ENCODE measurements around the gene PTGIS. TPM values are rescaled to one million over a fixed set of nuclear protein-coding genes. Genes with fewer than 3 reads are reported as not detected.

Gene PTGIS
- polyA plus RNA-seq, 3 donors: not detected

DNA sequence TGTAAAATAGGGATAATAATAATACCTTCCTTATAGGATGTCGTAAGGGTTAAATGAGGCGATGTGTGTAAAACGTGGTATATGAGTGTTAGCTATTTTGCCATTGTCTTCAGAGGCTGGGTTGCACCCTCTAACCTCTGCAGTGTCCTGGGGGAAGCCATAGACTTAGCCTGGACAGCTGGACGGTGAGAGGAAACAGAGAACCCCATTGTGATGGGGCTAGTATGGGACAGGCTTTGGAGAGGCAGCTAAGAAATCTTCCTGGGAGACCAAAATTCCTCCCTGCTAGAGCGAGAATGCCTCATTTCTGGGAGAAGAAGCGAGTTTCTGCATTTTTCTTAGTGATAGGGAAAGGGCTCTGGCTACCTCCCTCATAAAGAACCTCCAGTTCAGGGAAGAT, 108.3 kb downstream of the PTGIS start:
- peaks cover 0 to 19% (median 14%) of the 10 kb centered on the region in 3 donors for H3K27me3 Mint-ChIP-seq (ENCODE audit: low read depth in 3 of 3)
- H3K27ac ChIP-seq (ENCODE audit: low read depth in 1 of 2, low read length in 2 of 2): no peak overlapping the region
- H3K4me2 ChIP-seq (replicated peaks; ENCODE audit: extremely low read depth, low read length, poor library complexity, severe bottlenecking): no peak overlapping the region
- peaks cover 0 to 2% (median 0%) of the 10 kb centered on the region in 7 donors for H3K9me3 Mint-ChIP-seq
- H3K4me3 Mint-ChIP-seq: no peak overlapping the region
- H2AFZ ChIP-seq (ENCODE audit: insufficient read depth, low read depth, low read length, poor library complexity, severe bottlenecking): no peak overlapping the region
- H3K27ac Mint-ChIP-seq: no peak overlapping the region
- no peaks in the 10 kb centered on the region for H3K4me1 Mint-ChIP-seq
- H3K36me3 ChIP-seq (replicated peaks in 1 of 2; ENCODE audit: control insufficient read depth in 1 of 2, insufficient read depth in 2 of 2, low read length in 2 of 2): no peaks in the 10 kb centered on the region
- H3K9ac ChIP-seq (ENCODE audit: insufficient read depth, low read length, poor library complexity, severe bottlenecking): no peak overlapping the region
- no peaks in the 10 kb centered on the region for H3K36me3 Mint-ChIP-seq
- no peak for DNase-seq
- no peaks in the 10 kb centered on the region for H3K4me1 ChIP-seq (ENCODE audit: control insufficient read depth in 1 of 2, insufficient read depth in 2 of 2, low read length in 2 of 2)
- intact Hi-C loops (cut with micrococcal nuclease): no loop called here
- H3K9me3 ChIP-seq (replicated peaks in 1 of 2; ENCODE audit: control insufficient read depth in 1 of 2, insufficient read depth in 1 of 2, low read length in 2 of 2): no peaks in the 10 kb centered on the region
- H4K20me1 ChIP-seq (ENCODE audit: insufficient read depth, low read length): no peaks in the 10 kb centered on the region
- H3K4me3 ChIP-seq (replicated peaks in 1 of 3; ENCODE audit: low read depth in 2 of 3, low read length in 3 of 3): no peak overlapping the region
- no peaks in the 10 kb centered on the region for H3K27me3 ChIP-seq (ENCODE audit: control insufficient read depth in 2 of 2, insufficient read depth in 2 of 2, low read length in 2 of 2)
- 50% methylated on average over 2 of the region's 6 CpGs for WGBS (ENCODE audit: insufficient coverage)
- TF ChIP-seq CTCF (IDR thresholded peaks at IDR 0.05): no peak
- no peaks in the 10 kb centered on the region for H3K79me2 ChIP-seq (ENCODE audit: insufficient read depth, low read length)

DNA sequence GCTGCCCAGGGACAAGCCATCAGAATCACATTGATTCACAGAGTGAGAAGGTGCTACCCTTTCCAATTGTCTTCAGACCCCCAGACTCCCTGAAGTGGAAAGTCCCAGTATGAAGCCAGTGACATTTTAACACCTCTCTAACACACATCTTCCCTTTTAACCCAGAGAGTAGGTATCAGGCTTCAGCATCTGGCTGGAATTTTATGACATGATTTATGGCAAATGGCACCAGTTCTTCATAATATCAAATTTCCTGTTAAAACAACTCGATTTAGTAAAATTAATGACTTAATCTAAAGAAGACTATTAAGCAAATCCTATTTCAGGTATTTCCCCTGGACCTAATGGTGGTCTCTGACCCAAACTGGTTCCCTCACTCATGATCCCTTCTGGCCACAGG, 110.5 kb downstream of the PTGIS start:
- no peak overlapping the region for H3K4me2 ChIP-seq (replicated peaks; ENCODE audit: extremely low read depth, low read length, poor library complexity, severe bottlenecking)
- no peak overlapping the region for H3K9ac ChIP-seq (ENCODE audit: insufficient read depth, low read length, poor library complexity, severe bottlenecking)
- H3K27ac ChIP-seq (ENCODE audit: low read depth in 1 of 2, low read length in 2 of 2): no peak overlapping the region
- H3K27me3 ChIP-seq (ENCODE audit: control insufficient read depth in 2 of 2, insufficient read depth in 2 of 2, low read length in 2 of 2): no peaks in the 10 kb centered on the region
- intact Hi-C loops (cut with micrococcal nuclease): no loop called here
- no peaks in the 10 kb centered on the region for H3K4me1 Mint-ChIP-seq
- H4K20me1 ChIP-seq (ENCODE audit: insufficient read depth, low read length): no peaks in the 10 kb centered on the region
- DNase-seq: no peak
- H3K9me3 ChIP-seq (replicated peaks in 1 of 2; ENCODE audit: control insufficient read depth in 1 of 2, insufficient read depth in 1 of 2, low read length in 2 of 2): no peaks in the 10 kb centered on the region
- no peaks in the 10 kb centered on the region for H3K79me2 ChIP-seq (ENCODE audit: insufficient read depth, low read length)
- H3K4me1 ChIP-seq (ENCODE audit: control insufficient read depth in 1 of 2, insufficient read depth in 2 of 2, low read length in 2 of 2): no peaks in the 10 kb centered on the region
- H2AFZ ChIP-seq (ENCODE audit: insufficient read depth, low read depth, low read length, poor library complexity, severe bottlenecking): no peak overlapping the region
- H3K9me3 Mint-ChIP-seq: no peaks in the 10 kb centered on the region
- H3K27me3 Mint-ChIP-seq (ENCODE audit: low read depth in 3 of 3): peaks cover 2 to 21% (median 10%) of the 10 kb centered on the region in 3 donors
- no peak overlapping the region for H3K4me3 Mint-ChIP-seq
- no peaks in the 10 kb centered on the region for H3K36me3 ChIP-seq (replicated peaks in 1 of 2; ENCODE audit: control insufficient read depth in 1 of 2, insufficient read depth in 2 of 2, low read length in 2 of 2)
- H3K4me3 ChIP-seq (replicated peaks in 1 of 3; ENCODE audit: low read depth in 2 of 3, low read length in 3 of 3): no peak overlapping the region
- no peak for TF ChIP-seq CTCF (IDR thresholded peaks at IDR 0.05)
- no peak overlapping the region for H3K27ac Mint-ChIP-seq
- 0% methylated on average over 1 of the region's 1 CpG for WGBS (ENCODE audit: insufficient coverage)
- H3K36me3 Mint-ChIP-seq: no peaks in the 10 kb centered on the region
